ENCODE data around the gene LRRC32.

LRRC32 gene

GRCh38 chr11:76670485-76671236, at the start of gene LRRC32:
LRRC32 (minus strand) TSS chr11:76670747; CDS start chr11:76665954, 4,793 bp downstream.
- peak; percentile 34 for DNase-seq

- DNase-seq: no peak
Measured at GRCh38 chr11:76719686-76720085, 49.1 kb upstream of the LRRC32 start.

- DNase-seq: no peak
Measured at GRCh38 chr11:76719281-76719680, 48.7 kb upstream of the LRRC32 start.

GRCh38 chr11:76717816-76718215, 47.3 kb upstream of the LRRC32 start:
- DNase-seq: no peak

- no peak for DNase-seq
Measured at GRCh38 chr11:76717369-76717768, 46.8 kb upstream of the LRRC32 start.

GRCh38 chr11:76716268-76716667, 45.7 kb upstream of the LRRC32 start:
- DNase-seq: no peak

GRCh38 chr11:76714493-76714892, 43.9 kb upstream of the LRRC32 start:
- DNase-seq: no peak

- DNase-seq: no peak
Measured at GRCh38 chr11:76713499-76713898, 43.0 kb upstream of the LRRC32 start.

GRCh38 chr11:76712125-76712524, 41.6 kb upstream of the LRRC32 start:
- no peak for DNase-seq

GRCh38 chr11:76709756-76710155, 39.2 kb upstream of the LRRC32 start:
- DNase-seq: no peak

GRCh38 chr11:76708972-76709660, 38.6 kb upstream of the LRRC32 start:
- DNase-seq: no peak

- no peak for DNase-seq
Measured at GRCh38 chr11:76707293-76707825, 36.8 kb upstream of the LRRC32 start.

- no peak for DNase-seq
Measured at GRCh38 chr11:76706667-76707066, 36.1 kb upstream of the LRRC32 start.

- no peak for DNase-seq
Measured at GRCh38 chr11:76705826-76706225, 35.3 kb upstream of the LRRC32 start.

- no peak for DNase-seq
Measured at GRCh38 chr11:76704171-76704948, 33.8 kb upstream of the LRRC32 start.

- no peak for DNase-seq
Measured at GRCh38 chr11:76703707-76704106, 33.2 kb upstream of the LRRC32 start.

- DNase-seq: no peak
Measured at GRCh38 chr11:76702336-76703128, 32.0 kb upstream of the LRRC32 start.

GRCh38 chr11:76701294-76702040, 30.9 kb upstream of the LRRC32 start:
- DNase-seq: no peak

- DNase-seq: no peak
Measured at GRCh38 chr11:76700177-76701100, 29.9 kb upstream of the LRRC32 start.

GRCh38 chr11:76699451-76700091, 29.0 kb upstream of the LRRC32 start:
- no peak for DNase-seq

Data from stimulated activated CD4-positive, alpha-beta T cell treated with anti-CD3 and anti-CD28 coated beads, Interleukin-12 subunit alpha, Interleukin-12 subunit beta, amount 100 ng/mL, for 4 hours (primary cell).